NCI-H2171 treated with DMSO at 0.1 percent for 48 hours (cell line): Measurements from ENCODE around the gene FOXF1.

ENCODE experiments used
- DNase-seq: peaks from one replicate; lab custom pipeline; 2025; lab: John Stamatoyannopoulos, UW

The FOXF1 gene

DNA sequence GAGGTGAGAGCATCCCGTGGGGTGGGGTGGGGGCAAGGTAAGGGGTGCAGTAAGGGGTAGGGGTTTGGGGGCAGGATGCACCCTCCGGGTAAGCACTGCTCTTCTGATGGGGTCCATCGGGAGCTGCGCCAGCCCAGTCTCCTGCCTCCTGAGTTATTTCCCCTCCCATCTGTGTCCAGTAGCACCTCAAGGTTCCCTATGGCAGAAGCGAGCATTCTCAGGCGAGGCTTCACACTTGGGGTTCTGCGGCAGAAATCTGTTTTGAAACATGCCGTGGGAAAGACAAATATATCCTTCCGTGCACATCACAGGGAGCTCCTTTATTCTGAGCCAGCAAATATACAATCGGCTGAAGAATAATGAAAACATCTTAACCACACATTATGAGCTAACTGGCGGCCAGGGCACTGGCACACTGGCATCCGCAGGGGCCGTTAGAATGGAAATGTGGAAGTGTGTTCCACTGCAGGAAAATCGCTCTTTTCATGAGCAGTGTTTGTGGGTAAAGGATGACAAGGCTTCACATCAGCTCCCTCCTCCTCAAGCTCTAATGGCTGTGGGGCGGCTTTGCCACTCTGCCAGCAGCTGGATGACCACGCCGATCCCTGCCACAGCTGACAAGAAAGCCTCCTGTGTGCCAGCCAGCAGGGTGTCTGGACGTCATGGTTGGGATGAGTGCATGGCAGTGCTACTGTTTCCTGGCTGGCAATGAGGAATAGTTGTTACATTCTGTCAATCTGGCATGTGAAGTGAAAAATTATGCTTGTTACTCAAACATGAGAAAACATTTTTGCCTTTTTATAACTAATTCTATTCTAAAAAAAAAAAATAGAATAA is 24.7 kb downstream of the FOXF1 start:
- no peak for DNase-seq

DNA sequence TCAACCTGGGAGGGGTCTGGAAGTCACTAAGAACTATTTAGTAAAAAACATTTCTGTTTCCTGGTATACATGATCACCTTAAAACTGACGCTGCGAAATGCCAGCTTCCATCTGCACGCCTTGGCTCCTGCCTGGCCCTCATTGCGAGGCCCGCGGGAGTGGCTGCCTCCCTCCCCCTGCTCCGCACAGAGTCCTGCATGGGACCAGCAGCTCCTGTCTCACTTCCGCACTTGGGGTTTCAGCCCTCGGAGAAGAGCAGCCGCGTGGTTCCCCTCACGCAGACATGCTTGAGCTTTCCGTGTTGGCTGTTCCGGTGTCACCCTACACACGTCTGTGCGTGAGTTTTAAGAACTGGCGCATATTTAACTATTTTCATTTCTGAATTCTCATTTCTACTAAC is 26.3 kb downstream of the FOXF1 start:
- DNase-seq, result no peak

DNA sequence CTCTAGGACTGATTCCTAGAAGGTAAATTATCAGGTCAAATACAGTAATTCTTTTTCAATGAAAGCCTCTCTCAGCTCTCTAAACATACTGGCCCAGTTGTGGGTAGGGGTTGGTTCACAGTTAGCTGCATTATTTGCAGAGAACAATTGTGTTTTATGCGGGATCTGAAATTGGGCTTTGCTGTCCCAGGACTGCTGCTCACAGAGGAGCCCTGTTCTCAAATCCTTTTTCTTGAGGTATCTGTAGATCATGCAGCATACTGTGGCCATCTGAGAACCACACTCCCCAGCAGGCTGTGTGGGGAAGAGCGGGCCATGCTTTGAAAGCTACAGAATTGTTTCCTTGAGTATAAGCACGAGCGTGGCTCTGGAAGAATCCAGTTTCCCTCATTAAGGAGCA is 27.2 kb downstream of the FOXF1 start:
- no peak for DNase-seq

DNA sequence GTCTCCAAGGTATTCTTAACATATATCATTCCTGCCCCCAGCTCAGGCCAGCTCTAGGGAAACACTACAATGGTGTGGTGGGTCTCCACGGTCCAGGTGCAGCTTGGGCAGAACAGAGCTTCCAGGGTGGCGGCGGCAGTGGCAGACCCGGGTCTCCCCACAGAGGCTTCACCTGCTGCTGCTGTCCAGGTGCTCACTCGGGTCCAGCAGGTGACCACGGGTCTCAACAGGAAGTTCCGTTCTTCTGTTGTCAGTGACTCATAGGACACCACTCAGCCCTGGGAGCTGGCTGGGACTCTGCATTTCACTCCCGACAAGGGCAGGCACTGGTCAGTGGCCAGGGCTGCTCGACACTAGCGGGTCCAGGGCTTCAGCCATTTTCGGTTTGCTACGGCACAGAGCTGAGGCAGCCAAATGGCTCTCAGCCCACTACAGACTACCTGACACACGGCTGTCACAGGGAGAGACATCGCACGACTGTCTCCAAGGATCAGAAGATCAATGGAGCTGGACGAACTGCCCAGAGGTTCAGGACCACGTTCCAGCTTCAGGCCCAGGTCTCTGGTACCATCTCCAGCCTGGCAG is 28.0 kb downstream of the FOXF1 start:
- DNase-seq, result no peak

DNA sequence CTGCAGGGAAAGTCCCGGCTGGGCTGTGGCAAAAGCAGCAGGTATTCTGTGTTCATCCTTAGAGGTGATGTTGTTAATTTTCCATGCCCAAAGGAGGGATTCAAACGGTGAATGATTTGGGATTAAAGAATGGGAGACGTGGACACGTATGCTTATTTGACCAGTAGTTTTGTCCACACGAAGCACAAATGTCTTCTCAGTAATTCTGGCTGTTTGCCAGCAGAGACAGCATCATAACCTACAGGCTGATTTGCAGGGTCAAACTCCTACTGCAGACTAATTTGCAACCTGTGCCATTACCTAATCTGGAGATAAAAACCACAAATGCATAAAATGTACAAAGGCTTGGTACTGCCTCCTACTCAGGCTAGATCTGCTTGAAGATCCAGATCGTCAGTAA is 30.6 kb downstream of the FOXF1 start:
- no peak for DNase-seq

DNA sequence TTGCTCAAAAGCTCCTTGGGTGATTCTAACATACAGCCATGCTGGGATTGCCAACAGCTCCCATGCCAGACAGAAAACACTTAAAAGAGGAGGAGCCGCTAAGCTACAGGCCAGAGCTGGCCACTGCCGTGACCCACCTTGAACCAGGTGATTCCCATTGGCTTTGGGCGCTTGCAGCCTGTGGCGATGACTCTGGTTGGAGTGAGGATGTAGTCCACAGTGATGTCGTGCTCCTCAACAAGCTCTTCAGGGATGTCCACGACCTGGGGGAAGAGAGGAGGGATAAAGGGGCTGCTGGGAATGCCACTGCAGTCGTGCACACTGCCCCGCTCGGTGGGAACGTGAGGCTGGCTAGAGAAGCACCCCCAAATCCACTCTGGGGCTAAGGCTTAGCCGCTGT is 31.2 kb downstream of the FOXF1 start:
- no peak for DNase-seq

DNA sequence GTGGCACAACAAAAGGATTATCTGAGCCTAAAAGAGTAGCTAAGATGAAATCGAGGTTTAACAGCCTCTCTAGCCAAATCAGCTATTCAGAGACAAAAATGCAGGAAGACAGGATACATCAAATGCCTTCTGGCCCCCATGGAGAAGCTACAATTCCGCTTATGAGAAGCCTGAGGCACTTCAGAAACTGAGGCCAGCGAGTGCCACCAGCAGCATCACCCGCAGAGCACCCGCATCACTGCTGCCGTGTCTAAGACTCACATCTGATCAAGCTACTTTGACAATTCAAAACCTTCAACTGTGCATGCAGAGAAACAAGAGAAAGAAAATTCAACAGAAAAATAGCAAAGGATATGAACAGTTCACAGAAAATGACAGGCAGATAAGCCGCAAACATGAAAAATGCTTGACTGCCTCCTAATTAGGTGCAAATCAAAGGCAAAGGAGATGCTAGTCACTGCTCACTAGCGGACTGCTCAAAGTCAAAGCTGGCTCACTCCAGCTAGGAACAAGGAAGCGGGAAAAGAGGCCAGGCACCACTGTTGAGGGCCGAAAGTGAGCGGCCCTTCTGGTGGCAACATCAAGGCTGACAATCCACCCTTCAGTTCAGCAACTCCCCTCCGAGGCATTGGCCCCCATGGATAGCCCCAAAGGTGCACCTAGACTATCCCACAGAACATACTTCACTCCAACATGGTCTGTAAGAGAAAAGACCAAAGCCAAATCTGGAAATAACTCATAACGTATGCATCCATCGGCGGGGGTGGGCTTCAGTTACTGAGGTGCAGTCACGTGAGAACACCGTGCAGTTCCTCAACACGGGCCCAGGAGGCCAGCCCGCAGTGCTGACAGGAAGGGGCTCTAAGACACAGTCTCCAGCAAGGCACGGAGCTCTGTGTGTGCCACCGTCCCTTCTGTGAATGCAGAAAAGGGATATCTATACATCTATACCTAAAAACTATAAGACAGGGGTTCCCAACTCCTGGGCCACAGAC is 32.7 kb downstream of the FOXF1 start:
- no peak for DNase-seq

DNA sequence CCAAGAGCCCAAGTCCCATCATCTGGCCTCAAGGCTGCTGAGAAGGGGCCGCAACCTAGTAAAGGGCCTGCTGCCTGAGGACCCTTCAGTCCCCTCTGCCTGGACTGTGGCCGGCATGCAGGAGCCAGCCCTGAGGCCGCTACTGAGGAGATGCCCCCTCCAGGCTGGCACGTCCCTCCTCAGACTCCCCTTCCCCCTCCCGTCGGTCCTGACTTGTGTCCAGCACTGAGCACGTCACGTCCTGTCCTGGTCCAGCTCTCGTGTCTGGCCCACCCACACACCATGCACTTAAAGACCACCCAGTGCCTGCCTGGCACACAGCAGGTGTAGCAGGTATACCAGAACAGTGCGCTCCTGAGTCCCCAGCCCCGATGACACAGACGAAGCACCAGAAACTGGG is 35.2 kb downstream of the FOXF1 start:
- DNase-seq, result no peak

DNA sequence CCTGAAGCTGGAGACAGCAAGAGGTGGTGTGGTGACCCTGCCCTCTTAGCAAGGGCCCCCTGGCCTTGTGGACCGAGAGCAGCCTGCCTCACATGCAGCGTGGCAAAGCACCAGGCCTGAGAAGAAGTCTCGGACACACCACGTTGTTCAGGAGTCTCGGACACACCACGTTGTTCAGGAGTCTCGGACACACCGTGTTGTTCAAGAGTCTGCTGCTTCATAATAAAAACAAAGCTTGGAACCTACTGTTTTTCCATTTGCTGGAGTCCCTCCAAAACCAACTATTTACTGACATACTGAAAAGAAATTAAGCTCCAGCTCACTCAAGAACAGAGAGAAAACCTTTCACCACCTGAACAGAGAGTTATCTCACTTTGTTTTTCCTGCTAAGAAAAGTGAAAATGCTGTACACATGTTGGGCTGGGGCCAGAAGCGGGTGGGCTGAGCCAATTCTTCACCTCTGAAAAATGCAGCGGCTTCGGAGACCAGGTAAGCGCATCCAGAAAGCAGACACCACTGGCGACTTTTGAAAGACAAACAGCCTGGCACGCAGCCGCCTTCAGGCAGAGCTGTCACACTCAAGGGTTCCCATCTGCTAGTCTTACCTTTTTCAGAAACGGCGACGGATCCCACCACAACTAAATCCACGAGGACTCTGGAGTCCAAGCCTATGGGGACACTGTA is 35.8 kb downstream of the FOXF1 start:
- DNase-seq, result no peak

DNA sequence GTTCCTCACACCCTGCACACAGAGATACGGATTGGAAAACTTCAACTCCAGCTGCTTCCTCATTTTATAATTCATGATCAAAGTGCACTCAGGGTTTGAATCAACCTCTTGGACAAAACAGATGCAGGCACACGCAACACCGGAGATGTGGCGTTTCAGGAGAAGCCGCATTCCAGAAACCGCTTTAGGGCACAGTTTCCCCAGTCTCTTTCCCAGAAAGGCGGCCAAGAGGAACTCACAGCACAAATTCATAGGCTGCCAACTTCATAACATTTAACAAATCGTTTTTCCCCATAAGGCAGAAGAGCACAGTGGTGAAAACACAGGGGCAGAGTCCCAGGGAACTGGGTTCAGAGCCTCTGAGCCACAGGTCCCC is 36.3 kb downstream of the FOXF1 start:
- no peak for DNase-seq

DNA sequence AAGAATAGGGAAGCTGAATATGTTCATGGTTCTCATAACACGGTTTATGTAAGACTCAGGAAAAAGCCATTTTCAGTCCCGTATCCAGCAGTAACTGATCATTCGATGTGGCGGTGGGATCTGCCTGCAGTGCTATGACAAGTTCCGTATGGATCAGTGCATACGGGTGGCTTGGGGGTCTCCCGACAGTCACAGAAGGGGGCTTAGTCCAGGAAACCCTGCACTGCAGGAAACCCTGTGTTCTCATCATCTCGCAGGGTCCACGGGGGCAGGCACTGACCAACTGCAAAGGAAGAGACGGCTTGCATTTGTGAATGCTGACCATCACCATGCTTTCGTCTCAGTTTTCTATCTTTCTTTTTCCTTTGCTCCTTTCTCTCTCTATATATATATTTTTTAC is 37.0 kb downstream of the FOXF1 start:
- DNase-seq, result no peak

DNA sequence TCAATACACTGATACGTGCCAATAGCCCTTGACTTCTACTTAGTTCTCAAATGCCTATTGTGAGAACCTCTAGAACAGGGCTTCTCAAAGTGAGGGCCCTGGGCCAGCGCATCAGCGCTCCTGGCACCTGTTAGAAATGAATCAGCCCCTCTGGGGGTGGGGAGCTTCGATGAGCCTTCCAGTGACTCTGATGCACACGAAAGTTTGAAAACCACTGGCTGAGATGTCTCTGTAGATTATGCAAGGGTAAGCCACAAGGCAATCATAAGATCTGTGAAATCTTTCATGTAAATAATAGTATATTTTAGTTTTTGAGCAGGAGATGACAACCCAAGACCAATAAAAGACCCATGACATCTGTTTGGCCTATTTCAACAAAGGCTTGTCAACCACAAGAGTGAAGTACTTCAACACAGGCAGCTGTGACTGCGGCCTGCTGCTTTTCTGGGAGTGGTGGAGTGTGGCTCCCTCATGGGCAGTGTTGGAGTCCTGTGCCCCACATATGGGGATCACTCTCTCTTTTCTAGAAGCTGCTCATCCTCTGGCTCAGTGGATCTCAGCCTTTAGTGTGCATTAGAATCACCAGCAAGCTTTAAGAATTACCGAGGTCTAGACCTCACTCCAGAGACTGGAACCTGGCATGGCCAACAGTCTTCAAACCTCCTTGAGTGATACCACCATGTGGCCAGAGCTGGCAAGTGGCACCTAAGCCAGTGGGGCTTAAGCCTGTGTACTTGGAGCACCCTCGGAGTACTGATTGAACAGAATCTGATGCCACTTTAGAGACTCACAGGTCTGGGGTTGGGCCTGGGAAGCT is 39.0 kb downstream of the FOXF1 start:
- no peak for DNase-seq

DNA sequence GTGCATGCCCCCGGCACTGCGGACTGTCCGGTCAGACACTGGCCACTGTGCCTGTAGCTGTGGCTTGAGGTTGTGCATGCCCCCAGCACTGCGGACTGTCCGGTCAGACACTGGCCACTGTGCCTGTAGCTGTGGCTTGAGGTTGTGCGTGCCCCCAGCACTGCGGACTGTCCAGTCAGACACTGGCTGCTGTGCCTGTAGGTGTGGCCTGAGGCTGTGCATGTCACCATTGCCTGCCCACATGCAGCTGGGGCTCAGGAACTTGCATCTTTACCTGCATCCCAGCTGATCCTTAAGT is 39.5 kb downstream of the FOXF1 start:
- DNase-seq, result no peak

DNA sequence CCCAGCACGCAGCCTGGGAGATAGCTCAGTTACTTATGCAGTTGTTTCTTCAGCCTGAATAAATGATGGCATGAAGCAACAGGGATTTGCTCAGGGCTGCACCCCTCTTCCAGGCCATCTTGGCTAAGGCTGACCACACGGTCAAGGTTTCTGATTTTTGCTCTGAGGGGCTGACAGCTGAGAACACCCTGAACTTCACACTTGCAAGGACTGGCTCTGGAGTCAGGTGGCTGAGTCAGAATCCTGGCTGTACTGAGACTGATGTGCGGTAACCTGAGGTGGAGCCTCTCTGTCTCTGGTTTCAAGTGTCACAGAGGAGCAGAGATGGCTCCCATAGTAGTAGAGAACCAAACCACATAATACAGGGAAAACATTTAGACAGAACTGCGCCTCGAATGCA is 40.0 kb downstream of the FOXF1 start:
- DNase-seq, result no peak

DNA sequence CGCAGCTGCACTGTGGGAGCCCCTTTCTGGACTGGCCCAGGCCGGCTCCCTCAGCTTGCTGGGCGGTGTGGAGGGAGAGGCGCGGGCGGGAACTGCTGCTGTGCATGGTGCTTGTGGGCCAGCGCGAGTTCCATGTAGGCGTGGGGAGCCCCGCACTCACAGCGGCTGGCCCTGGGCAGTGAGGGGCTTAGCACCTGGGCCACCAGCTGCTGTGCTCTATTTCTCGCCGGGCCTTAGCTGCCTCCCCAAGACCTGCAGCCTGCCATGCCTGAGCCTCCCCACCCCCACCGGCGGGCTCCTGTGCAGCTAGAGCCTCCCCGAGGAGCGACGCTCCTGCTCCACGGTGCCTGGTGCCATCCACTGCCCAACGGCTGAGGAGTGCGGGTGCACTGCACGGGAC is 43.0 kb downstream of the FOXF1 start:
- no peak for DNase-seq

DNA sequence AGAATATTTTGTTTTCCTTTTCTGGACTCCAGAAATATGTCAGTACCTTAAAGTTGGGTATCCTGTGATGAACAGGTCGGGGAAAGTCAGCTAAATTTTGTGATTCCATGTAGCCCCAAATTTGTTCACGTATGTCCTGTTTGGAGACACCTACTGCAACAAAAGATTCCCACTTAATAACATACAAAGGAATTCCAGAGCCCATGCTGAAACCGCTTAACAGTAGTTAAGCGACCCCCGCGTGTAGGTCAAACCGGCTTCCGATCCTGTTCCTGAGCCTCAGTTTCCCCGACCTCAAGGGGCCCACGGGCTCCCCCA is 44.2 kb downstream of the FOXF1 start:
- no peak for DNase-seq

DNA sequence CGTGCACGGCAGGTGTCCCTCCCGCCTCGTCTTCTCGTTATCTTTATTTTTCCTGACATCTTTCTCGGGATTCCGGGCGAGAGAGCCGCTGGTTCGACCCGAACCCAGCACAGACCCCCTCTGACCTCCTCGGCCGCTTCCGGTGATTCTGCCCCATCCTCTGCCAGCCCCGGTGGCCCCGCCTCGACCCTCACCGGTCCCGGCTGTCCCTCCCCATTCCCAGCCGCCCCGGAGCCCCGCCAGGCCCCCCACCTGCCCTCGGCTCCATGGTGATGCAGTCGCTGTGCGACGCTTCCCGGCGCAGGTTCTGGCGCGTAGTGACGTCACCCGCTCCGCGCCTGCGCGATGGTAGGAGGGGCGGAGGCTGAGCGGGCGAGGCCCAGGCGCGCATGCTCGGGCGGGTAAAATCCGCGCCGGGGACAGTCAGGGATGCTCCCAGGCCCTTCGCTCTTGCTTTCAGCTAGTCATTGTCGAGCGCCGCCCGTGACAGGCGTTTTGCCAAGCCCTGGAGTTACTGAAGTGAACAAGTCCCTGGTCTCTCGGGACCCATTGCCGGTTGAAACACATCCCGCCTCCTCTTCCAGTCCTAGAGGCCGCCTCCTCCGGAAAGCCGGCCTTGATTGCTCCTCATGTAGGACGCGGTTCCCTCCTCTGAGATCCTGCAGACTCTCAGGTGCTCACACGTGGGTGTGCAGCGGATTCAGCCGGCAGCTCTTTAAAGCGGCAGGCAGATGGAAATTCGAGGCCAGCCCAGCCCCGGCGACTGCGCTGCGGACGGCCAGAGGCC is 44.8 kb downstream of the FOXF1 start, which contains the start of gene MTHFSD:
Gene MTHFSD (minus strand): TSS at position 319 of the 787 bp plus-strand sequence. CDS start 51 bp downstream, at position 268.
- peak; percentile 86 for DNase-seq

DNA sequence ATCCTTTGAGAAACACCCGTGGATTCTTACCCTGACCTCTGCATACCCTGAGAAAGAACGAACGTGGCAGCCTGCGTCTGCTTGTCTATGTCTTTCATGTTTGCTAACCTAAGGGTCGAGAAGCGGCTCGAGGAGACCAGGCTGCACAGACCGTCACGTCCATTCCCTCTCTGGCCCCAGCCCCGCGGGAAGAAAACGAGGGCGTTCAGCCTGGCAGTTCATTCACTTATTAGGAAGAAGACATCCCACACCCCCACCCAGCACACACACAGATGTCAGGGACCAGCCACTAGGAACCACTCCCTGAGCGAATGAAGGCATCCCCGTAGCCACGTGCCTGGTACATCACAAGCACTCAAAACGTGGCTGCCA is 45.4 kb downstream of the FOXF1 start:
- no peak for DNase-seq

DNA sequence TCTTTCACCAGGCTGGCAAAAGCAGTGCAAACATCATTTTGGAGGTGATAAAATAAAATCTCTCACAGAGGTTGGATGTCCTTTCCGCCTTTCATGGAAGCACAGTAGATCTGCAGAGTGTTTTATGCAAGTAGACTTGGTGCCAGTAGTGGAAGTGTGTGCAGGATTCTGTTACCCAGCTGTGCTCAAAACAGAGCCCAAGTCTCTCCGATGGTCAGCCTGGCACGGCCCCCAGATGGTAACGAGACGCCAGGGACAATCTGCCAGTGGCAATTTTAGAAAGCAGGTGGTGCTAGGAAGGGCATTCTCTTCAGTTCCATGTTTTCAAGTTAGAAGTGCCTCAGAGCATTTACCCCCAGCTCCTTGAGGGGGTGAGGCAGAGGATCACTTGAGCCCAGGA is 46.2 kb downstream of the FOXF1 start:
- no peak for DNase-seq

DNA sequence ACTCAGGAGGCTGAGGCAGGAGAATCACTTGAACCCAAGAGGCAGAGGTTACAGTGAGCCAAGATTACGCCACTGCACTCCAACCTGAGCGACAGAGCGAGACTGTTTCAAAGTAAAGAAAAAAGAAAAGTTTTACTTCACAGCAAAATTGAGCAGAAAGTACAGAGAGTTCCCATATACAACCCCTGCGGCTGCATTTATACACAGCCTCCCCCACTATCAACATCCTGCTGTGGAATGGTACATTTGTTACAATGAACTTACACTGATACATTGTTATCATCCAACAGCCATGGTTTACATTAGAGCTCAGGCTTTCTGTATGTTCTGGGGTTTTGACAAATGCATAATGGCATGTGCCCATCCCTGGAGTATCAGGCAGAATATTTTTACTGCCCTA is 47.3 kb downstream of the FOXF1 start:
- DNase-seq, result no peak
